BJ (cell line): ENCODE results near the gene CXCL3. TPM values are rescaled to one million over a fixed set of nuclear protein-coding genes. Genes with fewer than 3 reads are reported as not detected.

Experiments
- CTCF ChIA-PET: fragments of 350-600 bp; formaldehyde crosslinking; extraction: SDS; loops from one replicate; lab custom pipeline; 2021; ENCODE audit warnings: antibody characterized with exemption, inconsistent platforms; lab: Yijun Ruan, JAX
- POLR2A ChIA-PET: fragments of 300-600 bp; sonication (Branson Sonifier 250); formaldehyde crosslinking; extraction: SDS; loops from one replicate; lab custom pipeline; 2021; ENCODE audit warnings: antibody characterized with exemption; lab: Charles Lee
- DNase-seq: peaks from one replicate; pipeline ENCODE4 v3.0.0-alpha.2; 2011; ENCODE audit warnings: low read depth
- H3K27me3 ChIP-seq: 2 replicates; pipeline ENCODE4 v1.6.0; 2011; ENCODE audit warnings: low read length; ENCODE audit not compliant: control insufficient read depth, insufficient read depth
- H3K36me3 ChIP-seq: 2 replicates; pipeline ENCODE4 v1.5.1; 2011; ENCODE audit warnings: low read length; ENCODE audit not compliant: control insufficient read depth, insufficient read depth
- H3K4me3 ChIP-seq: 2 replicates; pipeline ENCODE4 v1.5.1; 2011; ENCODE audit warnings: low read depth, mild to moderate bottlenecking, control low read depth, low read length
- CTCF ChIP-seq: IDR thresholded peaks from 2 replicates; pipeline ENCODE4 v1.5.1; 2011; ENCODE audit warnings: low read depth, mild to moderate bottlenecking, control low read depth, inconsistent platforms, low read length, moderate library complexity; ENCODE audit not compliant: insufficient read depth
- polyA plus RNA-seq: library from polyadenylated mRNA; depleted of rRNA; stranded (reverse); fragments of >200 nt; gene quantifications from 2 replicates; pipeline ENCODE4 v1.2.3, GENCODE V29; 2011

CXCL3 gene
- polyA plus RNA-seq, 1 experiment, result 0.47 TPM

GRCh38 chr4:74018771-74019170, 19.7 kb downstream of the CXCL3 start:
- POLR2A ChIA-PET, result no interaction called here
- no peaks in the 10 kb centered on the region for H3K27me3 ChIP-seq
- H3K36me3 ChIP-seq, result no peaks in the 10 kb centered on the region
- DNase-seq, result no peak
- H3K4me3 ChIP-seq, result no peak overlapping the region
- CTCF ChIA-PET, result interaction anchor here (1.0 kb wide), 1 partner anchor 12 kb away, joined by 3 read pairs; no protein-coding TSS in a partner anchor
- no peak for TF ChIP-seq CTCF

GRCh38 chr4:74018116-74018515, 20.4 kb downstream of the CXCL3 start:
- H3K27me3 ChIP-seq, result no peaks in the 10 kb centered on the region; the same call in 1 of the 2 replicates
- H3K4me3 ChIP-seq, result no peak overlapping the region
- POLR2A ChIA-PET, result no interaction called here
- CTCF ChIA-PET, result interaction anchor here (1.0 to 1.2 kb wide), 2 partner anchors 8 to 12 kb away, joined by 3 read pairs; no protein-coding TSS in a partner anchor
- no peak for TF ChIP-seq CTCF
- H3K36me3 ChIP-seq, result no peaks in the 10 kb centered on the region
- DNase-seq, result no peak

GRCh38 chr4:74016068-74016467, 22.4 kb downstream of the CXCL3 start:
- Histone ChIP-seq H3K27me3 (no peaks in the 10 kb centered on the region; the same call in 1 of the 2 replicates), H3K4me3 (no peak overlapping the region), H3K36me3 (no peaks in the 10 kb centered on the region)
- ChIA-PET POLR2A (no interaction called here), CTCF (interaction anchor here (0.8 to 1.2 kb wide), 2 partner anchors 22 to 146 kb away, joined by 3 to 6 read pairs; partner anchors contain the start of gene CXCL3)
- no peak for TF ChIP-seq CTCF
- DNase-seq, result no peak

- no peak overlapping the region for H3K4me3 ChIP-seq
Observed at GRCh38 chr4:74015126-74015780, 23.2 kb downstream of the CXCL3 start.

More at GRCh38 chr4:74015126-74015780, 23.2 kb downstream of the CXCL3 start:
- TF ChIP-seq CTCF, result no peak
- H3K27me3 ChIP-seq, result no peaks in the 10 kb centered on the region; the same call in 1 of the 2 replicates
- no peak for DNase-seq
- POLR2A ChIA-PET, result no interaction called here
- CTCF ChIA-PET, result interaction anchor here (0.5 to 0.8 kb wide), 3 partner anchors 22 to 147 kb away, joined by 3 read pairs; no protein-coding TSS in a partner anchor
- H3K36me3 ChIP-seq, result no peaks in the 10 kb centered on the region
